Stimulated activated naive CD8-positive, alpha-beta T cell treated with anti-CD3 and anti-CD28 coated beads, Interleukin-15, Interleukin-2, amounts not matched to agents 100 ng/mL and 50 ng/mL, for 24 hours (primary cell): Measurements from ENCODE around the gene OPTN.
"Not testable (repeated sequence)": the region's sequence is repeated elsewhere in the genome, so short reads cannot be mapped to it uniquely, and the experiment has no call there.

ENCODE experiments used
- H3K27ac Mint-ChIP-seq: one replicate; pipeline ENCODE4 v1.8.0; 2021; ENCODE audit warnings: mild to moderate bottlenecking, mixed read lengths
- H3K27me3 Mint-ChIP-seq: one replicate; pipeline ENCODE4 v1.8.0; 2021; ENCODE audit warnings: mixed read lengths
- H3K36me3 Mint-ChIP-seq: one replicate; pipeline ENCODE4 v1.8.0; 2021; ENCODE audit warnings: low read depth, mixed read lengths
- H3K4me1 Mint-ChIP-seq: one replicate; pipeline ENCODE4 v1.8.0; 2021; ENCODE audit warnings: low read depth, mixed read lengths
- H3K4me3 Mint-ChIP-seq: one replicate; pipeline ENCODE4 v1.8.0; 2021; ENCODE audit warnings: mild to moderate bottlenecking, mixed read lengths
- H3K9me3 Mint-ChIP-seq: one replicate; pipeline ENCODE4 v1.8.0; 2021; ENCODE audit warnings: mixed read lengths

The OPTN gene

DNA sequence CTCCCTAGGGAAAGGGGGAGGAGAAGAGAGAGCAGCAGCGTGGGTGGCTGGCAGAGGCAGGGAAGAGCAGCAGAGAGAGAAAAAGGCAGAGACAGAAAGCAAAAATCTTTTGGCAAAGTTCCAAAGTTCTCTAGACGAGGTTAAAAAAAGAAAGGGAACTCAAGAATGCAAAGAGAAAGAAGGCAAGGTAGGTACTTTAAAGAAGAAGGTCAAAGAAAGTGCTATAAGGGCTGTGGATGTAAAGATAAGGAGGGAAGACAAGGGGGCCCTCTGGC lies 20.2 kb upstream of the OPTN start:
- no peaks in the 10 kb centered on the region for H3K36me3 Mint-ChIP-seq
- peaks cover 23% of the 10 kb centered on the region for H3K9me3 Mint-ChIP-seq
- no peak overlapping the region for H3K4me3 Mint-ChIP-seq
- H3K27ac Mint-ChIP-seq, result no peak overlapping the region
- peaks cover 16% of the 10 kb centered on the region for H3K27me3 Mint-ChIP-seq
- no peaks in the 10 kb centered on the region for H3K4me1 Mint-ChIP-seq

DNA sequence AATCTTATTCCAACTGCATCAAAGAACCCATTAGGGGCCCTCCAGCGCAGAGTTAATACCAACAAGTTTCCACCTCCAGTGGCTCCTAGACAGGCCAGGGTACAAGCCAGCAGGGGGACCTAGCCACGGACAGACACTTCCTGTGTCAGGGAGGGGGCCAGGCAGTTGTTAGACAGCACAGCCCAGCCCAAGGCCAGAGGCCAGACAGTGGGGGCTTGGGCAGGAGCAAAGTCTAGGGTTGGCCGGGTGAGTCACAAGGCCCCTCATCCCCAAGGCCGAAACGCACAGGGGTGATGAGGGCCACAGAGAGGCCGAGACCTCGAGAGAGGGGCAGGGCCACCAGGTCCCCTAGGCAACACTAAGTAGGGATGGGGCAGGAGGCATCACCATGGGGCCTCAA lies 19.3 kb upstream of the OPTN start:
- Mint-ChIP-seq H3K36me3 (peaks cover 4% of the 10 kb centered on the region), H3K4me3 (no peak overlapping the region), H3K9me3 (peaks cover 29% of the 10 kb centered on the region), H3K4me1 (no peaks in the 10 kb centered on the region), H3K27ac (no peak overlapping the region), H3K27me3 (peaks cover 11% of the 10 kb centered on the region)

DNA sequence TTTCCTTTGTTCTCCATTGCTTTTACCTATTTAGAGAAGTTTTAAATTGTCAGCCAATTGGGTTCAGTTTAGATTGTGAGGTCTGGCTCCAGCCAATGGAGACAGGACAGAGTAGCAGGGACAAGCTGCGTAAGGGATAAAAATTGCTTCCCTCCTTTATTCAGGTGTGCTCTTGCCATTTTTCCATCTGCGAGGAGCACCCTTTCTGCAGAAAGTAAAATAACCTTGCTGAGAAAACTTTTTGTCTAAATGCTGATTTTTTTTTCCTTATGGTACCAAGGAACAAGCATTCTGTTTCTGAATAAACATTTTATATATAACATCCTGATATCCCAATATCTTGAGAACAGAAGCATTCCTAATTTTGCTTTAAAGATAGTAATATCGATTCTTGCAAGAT lies 16.3 kb upstream of the OPTN start:
- not testable (repeated sequence) for H3K4me1 Mint-ChIP-seq, H3K4me3 Mint-ChIP-seq, H3K36me3 Mint-ChIP-seq, H3K27ac Mint-ChIP-seq, H3K27me3 Mint-ChIP-seq
- H3K9me3 Mint-ChIP-seq, result peaks cover 29% of the 10 kb centered on the region

DNA sequence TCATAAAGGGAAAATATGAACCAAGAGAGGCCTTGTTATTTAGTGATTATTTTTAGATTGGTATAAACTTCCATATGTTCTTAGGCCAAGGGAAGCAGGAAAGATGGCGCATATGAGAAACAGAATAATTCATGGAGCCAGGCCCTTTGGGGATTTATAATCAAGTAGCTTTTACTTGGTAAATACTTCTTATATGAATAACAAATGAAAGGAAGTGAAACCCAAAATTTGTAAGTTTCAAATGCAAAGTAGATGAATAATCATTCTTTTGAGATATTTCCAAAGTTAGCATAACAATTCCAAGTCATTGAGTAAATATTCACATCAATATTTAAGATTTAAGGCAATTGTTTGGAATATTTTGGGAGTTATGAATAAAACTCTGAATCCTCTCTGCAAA lies 13.9 kb upstream of the OPTN start:
- Mint-ChIP-seq H3K27me3 (no peaks in the 10 kb centered on the region), H3K4me3 (no peak overlapping the region), H3K4me1 (peaks cover 6% of the 10 kb centered on the region), H3K9me3 (peaks cover 18% of the 10 kb centered on the region), H3K36me3 (peaks cover 4% of the 10 kb centered on the region), H3K27ac (no peak overlapping the region)

DNA sequence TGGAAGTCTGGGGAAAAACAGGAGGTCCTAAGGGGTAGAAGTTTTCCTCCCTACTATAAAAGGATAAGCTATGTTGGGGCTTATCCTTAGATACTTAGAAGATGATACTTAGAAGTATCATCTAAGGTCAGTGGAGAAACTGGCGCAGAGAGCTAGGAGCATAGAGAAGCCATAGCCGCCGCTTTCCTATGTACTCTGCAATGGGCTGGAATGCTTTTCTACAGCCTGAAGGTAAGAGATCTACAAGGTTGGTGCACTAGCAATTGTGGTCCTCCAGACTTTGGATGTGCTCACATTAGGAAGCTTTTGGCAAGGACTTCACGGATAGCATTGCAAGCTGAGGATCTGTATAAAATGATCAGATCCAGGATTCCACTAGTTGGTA lies 12.4 kb upstream of the OPTN start:
- Mint-ChIP-seq H3K27me3 (peaks cover 4% of the 10 kb centered on the region), H3K4me3 (no peak overlapping the region), H3K4me1 (peaks cover 6% of the 10 kb centered on the region), H3K9me3 (peaks cover 9% of the 10 kb centered on the region), H3K27ac (no peak overlapping the region), H3K36me3 (peaks cover 4% of the 10 kb centered on the region)

DNA sequence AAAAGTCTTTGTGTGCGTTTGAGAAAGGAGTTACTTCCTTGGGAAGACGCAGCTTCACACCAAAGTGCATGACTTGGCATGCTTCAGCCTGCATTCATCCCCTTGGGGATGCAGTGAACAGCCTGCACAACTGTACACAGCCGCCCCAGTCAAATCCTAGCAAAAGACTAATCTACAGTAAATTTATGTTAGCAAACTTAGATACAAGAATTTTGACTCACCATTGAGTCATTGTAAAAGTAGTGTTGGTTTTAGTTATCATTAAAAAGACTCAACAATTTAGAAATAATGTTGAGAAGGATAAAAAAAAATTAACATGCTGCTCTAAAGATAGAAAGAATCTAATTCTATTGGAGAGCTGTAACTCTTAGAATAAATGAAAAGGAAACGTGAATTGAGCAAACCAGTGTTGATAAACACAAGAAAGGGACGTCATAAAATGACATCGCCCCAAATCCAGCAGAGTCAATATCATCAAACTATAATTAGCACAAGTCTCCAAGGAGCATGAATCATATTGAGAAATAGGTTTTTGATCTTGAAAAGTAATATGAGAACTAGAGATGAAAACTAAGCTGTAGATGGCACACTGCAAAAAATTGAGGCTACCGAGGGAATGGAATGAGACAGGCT lies 11.9 kb upstream of the OPTN start:
- Mint-ChIP-seq H3K4me1 (peaks cover 6% of the 10 kb centered on the region), H3K36me3 (peaks cover 4% of the 10 kb centered on the region), H3K27me3 (peaks cover 4% of the 10 kb centered on the region), H3K9me3 (peaks cover 9% of the 10 kb centered on the region), H3K4me3 (no peak overlapping the region), H3K27ac (no peak overlapping the region)

DNA sequence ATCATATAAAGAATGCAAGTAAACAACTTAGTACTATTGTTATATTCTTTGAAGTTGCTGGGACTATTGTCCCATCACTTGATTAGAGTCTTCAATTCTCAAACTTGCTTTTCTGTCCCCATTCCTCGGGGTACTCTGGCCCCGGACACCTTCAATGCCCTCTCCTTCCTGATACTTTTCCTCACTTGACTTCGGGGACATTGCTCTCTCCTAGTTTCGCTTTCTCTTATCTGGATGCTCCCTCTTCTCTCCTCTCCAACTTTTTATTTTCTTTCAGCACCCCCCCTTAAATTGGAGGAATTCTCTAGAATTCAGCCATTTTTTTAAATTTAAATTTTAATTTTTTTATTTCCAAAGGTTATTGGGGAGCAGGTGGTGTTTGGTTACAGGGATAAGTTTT lies 10.6 kb upstream of the OPTN start:
- no peak overlapping the region for H3K27ac Mint-ChIP-seq
- peaks cover 9% of the 10 kb centered on the region for H3K9me3 Mint-ChIP-seq
- H3K4me3 Mint-ChIP-seq, result no peak overlapping the region

DNA sequence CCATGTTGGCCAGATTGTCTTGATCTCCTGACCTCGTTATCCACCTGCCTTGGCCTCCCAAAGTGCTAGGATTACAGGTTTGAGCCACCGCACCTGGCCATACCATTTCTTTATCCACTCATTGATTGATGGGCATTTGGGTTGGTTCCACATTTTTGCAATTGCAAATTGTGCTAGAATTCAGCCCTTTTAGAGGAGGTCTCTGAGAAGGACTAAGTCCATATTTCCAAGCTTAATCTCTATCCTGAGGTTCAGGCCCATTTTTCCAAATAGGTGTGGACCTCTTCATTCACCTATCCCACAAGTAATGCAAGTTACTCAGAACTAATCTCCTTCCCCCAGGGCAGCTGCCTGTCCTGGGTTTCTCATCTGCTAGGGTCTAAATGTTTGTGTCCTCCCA lies 9.7 kb upstream of the OPTN start:
- H3K27ac Mint-ChIP-seq, result no peak overlapping the region
- H3K9me3 Mint-ChIP-seq, result peaks cover 3% of the 10 kb centered on the region
- H3K4me1 Mint-ChIP-seq, result peaks cover 6% of the 10 kb centered on the region
- peaks cover 3% of the 10 kb centered on the region for H3K36me3 Mint-ChIP-seq
- no peak overlapping the region for H3K4me3 Mint-ChIP-seq
- peaks cover 4% of the 10 kb centered on the region for H3K27me3 Mint-ChIP-seq

More for the DNA sequence above, 10.6 kb upstream of the OPTN start:
- Mint-ChIP-seq H3K36me3 (peaks cover 4% of the 10 kb centered on the region), H3K4me1 (peaks cover 6% of the 10 kb centered on the region), H3K27me3 (peaks cover 4% of the 10 kb centered on the region)

DNA sequence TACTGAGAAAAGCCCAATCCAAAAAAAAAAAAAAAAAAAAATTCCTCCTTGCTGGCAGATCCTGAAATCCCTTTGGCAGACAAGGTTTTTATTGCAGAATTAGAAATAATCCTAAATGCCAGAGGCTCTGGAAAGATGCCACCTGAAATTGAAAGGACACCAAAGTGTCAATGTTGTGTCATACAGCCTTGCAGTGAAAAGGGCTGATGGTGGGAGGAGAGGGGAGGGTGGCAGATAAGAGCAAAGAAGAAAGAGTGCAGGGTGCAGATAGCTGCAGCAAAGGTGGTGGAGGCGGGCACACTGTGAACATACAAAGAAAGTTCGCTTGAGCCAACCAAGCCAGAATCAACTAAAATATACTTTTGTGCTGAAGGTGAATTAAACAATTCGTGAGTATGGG lies 8.2 kb upstream of the OPTN start:
- Mint-ChIP-seq H3K4me1 (peaks cover 6% of the 10 kb centered on the region), H3K27ac (no peak overlapping the region), H3K9me3 (no peaks in the 10 kb centered on the region), H3K27me3 (peaks cover 4% of the 10 kb centered on the region), H3K36me3 (no peaks in the 10 kb centered on the region), H3K4me3 (no peak overlapping the region)

DNA sequence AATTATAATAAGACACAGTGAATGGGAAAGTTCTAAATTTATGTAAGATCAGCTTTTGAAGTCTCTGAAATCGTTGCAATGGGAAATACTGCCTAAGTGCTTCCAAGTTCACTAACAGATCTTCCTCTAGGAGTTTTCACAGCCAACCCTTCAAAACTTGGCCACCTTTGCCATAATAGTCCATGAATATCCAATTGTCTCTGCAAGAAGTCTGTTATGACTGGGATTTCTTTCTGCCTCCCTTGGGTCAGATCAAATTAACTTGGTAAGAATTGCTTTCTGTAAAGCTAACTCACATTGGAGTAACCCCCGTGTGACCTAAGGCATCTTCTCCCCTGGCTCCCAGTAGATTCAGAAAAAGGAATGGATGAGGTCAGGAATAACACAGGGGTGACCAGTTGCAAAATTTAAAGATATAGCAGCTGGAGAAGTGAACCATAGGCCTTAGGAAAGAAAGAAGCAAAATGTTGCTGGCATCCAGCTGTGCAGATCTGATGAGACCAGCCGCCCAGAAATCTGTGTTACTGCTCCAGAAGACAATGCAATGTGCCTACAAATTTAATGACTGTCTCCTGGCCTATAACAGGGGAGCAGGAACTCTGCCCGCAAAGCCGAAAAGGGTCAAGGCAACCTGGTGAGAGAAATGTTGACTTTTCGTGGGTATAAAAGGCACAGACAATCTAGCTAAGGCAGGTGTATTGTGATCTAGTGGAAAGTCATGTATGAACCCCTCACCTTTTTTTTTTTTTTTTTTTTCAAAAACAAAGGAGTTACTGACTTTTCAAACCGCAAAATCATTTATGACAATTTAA lies 7.5 kb upstream of the OPTN start:
- H3K36me3 Mint-ChIP-seq, result no peaks in the 10 kb centered on the region
- no peak overlapping the region for H3K4me3 Mint-ChIP-seq
- H3K27me3 Mint-ChIP-seq, result peaks cover 4% of the 10 kb centered on the region
- H3K27ac Mint-ChIP-seq, result no peak overlapping the region
- peaks cover 10% of the 10 kb centered on the region for H3K4me1 Mint-ChIP-seq
- no peaks in the 10 kb centered on the region for H3K9me3 Mint-ChIP-seq

DNA sequence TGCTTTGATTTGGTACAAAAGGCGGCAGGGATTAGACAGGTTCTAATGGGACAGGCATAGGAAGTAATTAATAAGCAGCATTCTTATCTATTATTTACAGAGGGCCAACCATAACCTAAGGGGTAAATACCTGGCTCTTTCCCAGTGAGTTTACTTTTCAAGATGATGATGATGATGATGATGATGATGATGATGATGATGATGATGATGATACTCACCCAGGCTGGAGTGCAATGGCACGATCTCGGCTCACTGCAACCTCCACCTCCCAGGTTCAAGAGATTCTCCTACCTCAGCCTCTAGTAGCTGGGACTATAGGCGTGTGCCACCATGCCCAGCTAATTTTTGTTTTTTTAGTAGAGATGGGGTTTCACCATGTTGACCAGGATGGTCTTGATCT lies 5.9 kb upstream of the OPTN start:
- H3K36me3 Mint-ChIP-seq, H3K9me3 Mint-ChIP-seq, H3K27me3 Mint-ChIP-seq, H3K4me3 Mint-ChIP-seq, H3K27ac Mint-ChIP-seq: not testable (repeated sequence)
- H3K4me1 Mint-ChIP-seq, result peaks cover 10% of the 10 kb centered on the region

DNA sequence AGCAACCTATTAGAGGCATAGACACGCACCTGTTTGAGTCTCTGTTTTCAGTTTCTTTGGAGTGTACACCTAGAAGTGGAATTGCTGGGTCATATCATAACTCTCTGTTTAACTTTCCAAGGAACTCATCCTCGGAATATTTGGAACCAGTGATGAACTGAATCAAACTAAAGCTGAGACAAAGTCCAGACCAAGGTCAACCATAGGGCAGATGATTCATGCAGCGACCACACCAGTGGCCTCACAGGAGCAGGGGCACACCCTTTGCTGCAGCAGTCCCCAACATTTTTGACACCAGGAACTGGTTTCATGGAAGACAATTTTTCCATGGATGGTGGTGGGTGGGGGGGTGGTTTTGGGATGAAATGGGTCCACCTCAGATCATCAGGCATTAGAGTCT lies 4.9 kb upstream of the OPTN start:
- Mint-ChIP-seq H3K4me1 (peaks cover 10% of the 10 kb centered on the region), H3K4me3 (no peak overlapping the region), H3K27ac (no peak overlapping the region), H3K36me3 (no peaks in the 10 kb centered on the region), H3K27me3 (peaks cover 4% of the 10 kb centered on the region), H3K9me3 (no peaks in the 10 kb centered on the region)

DNA sequence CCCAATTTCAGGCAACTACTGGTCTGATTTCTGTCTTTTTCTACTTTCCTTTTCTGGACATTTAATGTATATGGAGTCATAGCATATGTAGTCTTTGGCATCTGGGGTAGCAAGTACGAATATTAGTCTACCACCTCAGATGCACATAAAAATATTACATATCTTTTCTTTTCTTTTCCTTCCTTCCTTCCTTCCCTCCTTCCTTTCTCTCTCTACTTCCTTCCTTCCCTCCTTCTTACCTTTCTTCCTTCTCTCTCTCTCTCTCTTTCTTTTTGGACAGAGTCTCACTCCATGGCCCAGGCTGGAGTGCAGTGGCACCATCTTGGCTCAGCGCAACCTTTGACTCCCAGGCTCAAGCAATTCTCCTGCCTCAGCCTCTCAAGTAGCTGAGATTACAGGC lies 4.0 kb upstream of the OPTN start:
- peaks cover 4% of the 10 kb centered on the region for H3K27me3 Mint-ChIP-seq
- no peaks in the 10 kb centered on the region for H3K9me3 Mint-ChIP-seq
- no peak overlapping the region for H3K27ac Mint-ChIP-seq
- H3K4me1 Mint-ChIP-seq, result peaks cover 15% of the 10 kb centered on the region
- H3K4me3 Mint-ChIP-seq, result no peak overlapping the region
- H3K36me3 Mint-ChIP-seq, result no peaks in the 10 kb centered on the region

DNA sequence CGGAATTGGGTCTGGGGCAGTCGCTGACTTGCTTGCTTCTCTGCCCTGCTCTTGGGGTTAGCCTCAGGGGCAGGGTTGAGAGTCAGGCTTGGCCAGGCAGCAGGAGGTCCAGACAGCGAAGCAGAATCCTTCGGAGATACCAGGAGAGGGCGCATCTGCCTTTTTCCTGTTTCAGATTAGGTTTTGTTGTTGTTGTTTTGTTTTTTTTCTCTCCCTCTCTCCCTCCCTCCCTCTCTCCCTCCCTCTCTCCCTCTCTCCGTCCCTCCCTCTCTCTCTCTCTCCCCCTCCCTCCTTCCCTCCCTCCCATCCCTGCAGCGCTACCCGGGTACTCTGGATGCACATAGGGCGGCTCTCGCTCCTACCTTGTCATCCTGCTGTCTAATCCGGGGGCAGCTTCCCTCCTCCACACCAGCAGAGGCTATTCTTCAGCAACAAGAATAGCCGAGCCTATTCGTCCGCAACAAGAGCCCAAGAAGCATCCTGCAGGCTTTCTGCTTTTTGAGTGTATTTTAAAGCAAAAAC lies 758 bp upstream of the OPTN start:
- no peaks in the 10 kb centered on the region for H3K36me3 Mint-ChIP-seq
- H3K9me3 Mint-ChIP-seq, result no peaks in the 10 kb centered on the region
- peaks cover 36% of the 10 kb centered on the region for H3K4me1 Mint-ChIP-seq
- H3K4me3 Mint-ChIP-seq, result peak overlapping the region; percentile 90
- H3K27ac Mint-ChIP-seq, result peak overlapping the region; percentile 23
- H3K27me3 Mint-ChIP-seq, result no peaks in the 10 kb centered on the region

DNA sequence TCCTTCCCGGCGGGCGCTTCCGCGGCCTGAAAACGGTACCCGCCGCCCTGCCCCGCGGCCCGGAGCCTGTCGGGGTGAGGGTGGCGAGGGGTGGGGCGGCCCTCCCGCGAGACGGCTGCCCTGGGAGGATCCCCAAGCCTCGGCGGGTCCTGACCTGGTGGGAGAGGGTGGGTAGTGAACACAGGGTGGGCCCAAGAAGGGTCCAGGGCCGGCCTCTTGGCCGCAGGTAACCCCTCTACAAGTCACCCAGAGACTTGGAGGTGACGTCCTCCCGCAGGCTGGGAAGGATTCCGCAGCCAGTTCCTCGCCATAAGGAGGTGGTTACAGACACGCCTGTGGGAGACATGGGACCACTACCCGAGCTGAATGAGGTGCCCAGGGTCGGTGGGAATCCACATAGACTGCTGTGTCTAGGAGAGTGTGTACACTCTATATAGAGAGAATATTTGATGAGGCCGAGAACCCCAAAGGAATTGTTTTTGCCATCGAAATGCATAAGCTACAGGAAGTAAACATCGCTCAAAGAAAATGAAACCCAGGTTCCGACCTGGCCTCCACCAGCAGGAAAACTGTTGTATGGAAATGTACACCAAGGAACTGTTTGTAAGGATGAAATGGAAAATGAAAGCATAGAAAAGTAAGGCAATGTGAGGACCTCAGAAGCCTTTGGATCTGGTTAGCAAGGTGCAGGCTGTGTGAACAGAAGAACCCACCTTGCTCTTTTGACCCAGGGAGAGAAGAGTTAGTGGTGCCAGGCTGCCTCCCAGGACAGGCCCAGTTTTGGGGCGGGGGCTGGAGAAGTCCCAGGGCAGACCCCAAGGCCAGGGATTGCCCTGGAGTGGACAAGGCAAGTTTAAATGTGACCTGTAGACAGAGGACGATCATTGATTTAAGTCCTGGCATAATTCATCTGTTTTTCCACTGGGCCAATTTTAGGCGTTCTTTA lies 659 bp downstream of the OPTN start:
- Mint-ChIP-seq H3K9me3 (no peaks in the 10 kb centered on the region), H3K27me3 (no peaks in the 10 kb centered on the region), H3K27ac (peak overlapping the region; percentile 90), H3K4me1 (peaks cover 47% of the 10 kb centered on the region), H3K36me3 (no peaks in the 10 kb centered on the region), H3K4me3 (peak overlapping the region; percentile 90)
